ENCODE data around the gene DNAI1. TPM values are rescaled to one million over a fixed set of nuclear protein-coding genes. Genes with fewer than 3 reads are reported as not detected.

DNAI1 gene
- 0.52 and 1.3 TPM in 2 replicates for total RNA-seq (ENCODE audit: low replicate concordance)

DNA sequence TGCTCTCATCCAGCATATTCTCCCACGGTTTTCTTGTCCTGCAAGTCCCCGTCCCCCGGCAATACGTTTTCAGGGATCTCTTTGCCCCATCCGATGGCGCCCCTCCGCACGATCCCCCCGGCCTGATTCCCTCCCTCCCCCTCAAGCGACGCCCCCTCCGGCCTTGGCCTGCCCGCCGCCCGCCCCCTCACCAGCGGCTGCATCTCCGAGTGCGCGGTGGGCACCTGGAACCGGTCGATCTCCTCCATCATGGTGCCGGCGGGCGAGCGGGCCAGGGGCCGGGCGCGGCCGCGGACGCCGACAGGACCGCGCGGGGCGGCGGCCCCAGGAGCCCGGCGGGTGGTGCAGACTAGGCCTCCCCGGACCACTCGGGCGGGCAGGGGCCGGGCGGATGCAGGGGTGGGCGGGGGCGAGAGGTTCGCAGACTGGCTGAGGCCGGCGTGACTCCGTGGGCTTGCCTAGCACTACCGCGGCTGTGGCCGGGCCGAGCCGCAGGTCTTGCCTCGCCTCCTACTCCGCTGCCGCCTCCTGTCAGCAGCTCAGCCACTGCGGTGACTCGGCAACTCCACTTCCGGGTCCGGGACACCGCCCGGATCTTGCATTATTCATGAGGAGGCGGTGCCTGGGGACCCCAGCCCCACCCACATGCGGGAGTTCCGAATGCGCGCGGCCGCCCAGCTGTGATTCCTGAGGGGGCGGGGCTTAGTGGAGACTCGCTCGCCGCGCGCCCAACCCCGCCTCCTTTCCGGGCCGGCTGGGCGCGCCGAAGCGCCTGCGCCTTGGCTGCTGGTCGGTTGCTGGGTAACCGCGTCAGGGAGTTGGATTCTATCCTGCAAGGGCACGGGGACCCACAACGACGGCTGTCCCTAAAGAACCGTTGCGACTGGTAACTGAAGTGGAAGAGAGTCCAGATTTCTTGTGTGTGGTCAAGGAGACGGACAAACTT lies at the start of gene DNAI1, which contains the start of gene FAM219A:
Gene DNAI1, plus strand, starts transcription at position 793 of the 946 bp plus-strand sequence. CDS start 201 bp downstream, outside the sequence.
Gene FAM219A, minus strand, starts transcription at position 558 of the 946 bp plus-strand sequence. Its CDS starts 307 bp downstream, at position 251.
- no peaks in the 10 kb centered on the region for H3K79me2 ChIP-seq (ENCODE audit: low read depth)
- H3F3A ChIP-seq (ENCODE audit: low read depth), result peaks cover 21% of the 10 kb centered on the region
- Mint-ChIP-seq H3K36me3 (no peaks in the 10 kb centered on the region), H3K9me3 (no peaks in the 10 kb centered on the region), H3K27me3 (ENCODE audit: insufficient read depth, low read depth) (no peaks in the 10 kb centered on the region), H3K4me1 (peaks cover 56% of the 10 kb centered on the region), H3K27ac (peak within 1 kb of the TSS; percentile 73), H3K4me3 (peak within 1 kb of the TSS; percentile 96)
- no peaks in the 10 kb centered on the region for H3K9me3 ChIP-seq (ENCODE audit: low read depth)
- no peaks in the 10 kb centered on the region for H3K36me3 ChIP-seq
- peak within 1 kb of the TSS; percentile 17 for H3K9ac ChIP-seq
- peaks cover 10% of the 10 kb centered on the region for H4K20me1 ChIP-seq (ENCODE audit: low read depth)
- peak within 1 kb of the TSS; percentile 73 for H2AFZ ChIP-seq (replicated peaks)
- peaks cover 35% of the 10 kb centered on the region for H3K27me3 ChIP-seq
- no peak within 1 kb of the TSS for H3K27ac ChIP-seq
- peak within 1 kb of the TSS; percentile 92 for H3K4me2 ChIP-seq
- peak within 1 kb of the TSS; percentile 59 for H3K4me3 ChIP-seq
- H3K4me1 ChIP-seq, result peaks cover 16% of the 10 kb centered on the region
- peak; percentile 100 for DNase-seq (ENCODE audit: low spot score)
- TF ChIP-seq EZH2 (IDR thresholded peaks at IDR 0.05) (no peak), EZH2phosphoT487 (IDR thresholded peaks at IDR 0.05) (no peak), CTCF (IDR thresholded peaks at IDR 0.05) (no peak)

DNA sequence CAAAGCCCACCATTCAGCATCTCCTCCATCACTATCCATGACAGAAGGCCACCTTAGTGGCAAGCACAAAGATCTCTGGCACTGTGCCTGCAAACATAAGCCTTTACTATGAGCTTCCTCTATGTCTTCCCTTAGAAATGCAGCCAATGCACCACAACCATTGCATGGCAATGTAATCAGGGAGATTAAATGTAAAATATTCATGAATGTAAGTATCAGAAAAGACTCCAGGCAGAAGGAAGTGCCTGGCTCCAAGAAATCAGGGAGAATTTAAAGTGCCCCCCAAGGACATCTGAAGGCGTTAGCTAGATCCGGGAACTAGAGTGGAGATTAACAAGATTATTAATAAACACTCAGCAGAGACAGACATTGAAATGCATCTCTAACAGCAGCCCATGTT lies 49.5 kb upstream of the DNAI1 start:
- Histone ChIP-seq H3K27me3 (no peaks in the 10 kb centered on the region), H3K9ac (no peak overlapping the region), H3K4me1 (no peaks in the 10 kb centered on the region), H2AFZ (replicated peaks) (no peak overlapping the region), H3F3A (ENCODE audit: low read depth) (no peaks in the 10 kb centered on the region), H3K36me3 (no peaks in the 10 kb centered on the region), H3K79me2 (ENCODE audit: low read depth) (no peaks in the 10 kb centered on the region), H3K27ac (no peak overlapping the region), H3K9me3 (ENCODE audit: low read depth) (no peaks in the 10 kb centered on the region), H3K4me3 (no peak overlapping the region), H4K20me1 (ENCODE audit: low read depth) (peaks cover 17% of the 10 kb centered on the region), H3K4me2 (no peak overlapping the region)
- Mint-ChIP-seq H3K36me3 (no peaks in the 10 kb centered on the region), H3K27me3 (ENCODE audit: insufficient read depth, low read depth) (peaks cover under 1% of the 10 kb centered on the region), H3K4me3 (no peak overlapping the region), H3K4me1 (no peaks in the 10 kb centered on the region), H3K27ac (no peak overlapping the region), H3K9me3 (no peaks in the 10 kb centered on the region)
- no peak for DNase-seq (ENCODE audit: low spot score)
- TF ChIP-seq EZH2phosphoT487 (IDR thresholded peaks at IDR 0.05) (no peak), CTCF (IDR thresholded peaks at IDR 0.05) (no peak), EZH2 (IDR thresholded peaks at IDR 0.05) (no peak)

DNA sequence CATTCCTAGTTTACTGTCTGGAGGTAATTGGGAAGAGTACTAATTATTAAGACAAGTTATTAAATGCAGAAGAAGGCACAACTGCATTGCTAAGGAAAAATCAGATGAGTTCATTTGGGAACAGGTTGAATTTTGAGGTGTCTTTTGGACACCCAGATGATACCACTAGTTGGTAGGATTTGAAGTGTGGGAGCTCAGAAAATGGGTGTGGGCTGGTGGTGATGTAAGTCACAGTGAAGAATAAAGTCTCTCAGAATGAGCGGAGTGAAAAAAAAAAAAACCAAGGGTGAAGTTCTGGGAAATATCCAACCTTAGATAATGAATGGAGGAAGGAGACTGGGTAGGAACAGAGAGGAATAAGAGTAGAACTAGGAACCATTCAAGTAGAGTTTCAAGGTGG lies 46.3 kb upstream of the DNAI1 start:
- Histone ChIP-seq H3K4me3 (no peak overlapping the region), H3K4me2 (no peak overlapping the region), H3K9ac (no peak overlapping the region), H3K4me1 (no peaks in the 10 kb centered on the region), H4K20me1 (ENCODE audit: low read depth) (peaks cover 17% of the 10 kb centered on the region), H3K27ac (no peak overlapping the region), H3F3A (ENCODE audit: low read depth) (no peaks in the 10 kb centered on the region), H3K36me3 (no peaks in the 10 kb centered on the region), H3K79me2 (ENCODE audit: low read depth) (no peaks in the 10 kb centered on the region), H2AFZ (replicated peaks) (no peak overlapping the region), H3K9me3 (ENCODE audit: low read depth) (no peaks in the 10 kb centered on the region), H3K27me3 (no peaks in the 10 kb centered on the region)
- H3K4me1 Mint-ChIP-seq, result no peaks in the 10 kb centered on the region
- H3K9me3 Mint-ChIP-seq, result no peaks in the 10 kb centered on the region
- H3K27me3 Mint-ChIP-seq (ENCODE audit: insufficient read depth, low read depth), result peaks cover 2% of the 10 kb centered on the region
- H3K36me3 Mint-ChIP-seq, result no peaks in the 10 kb centered on the region
- DNase-seq (ENCODE audit: low spot score), result no peak
- no peak for TF ChIP-seq EZH2 (IDR thresholded peaks at IDR 0.05)
- TF ChIP-seq EZH2phosphoT487 (IDR thresholded peaks at IDR 0.05), result no peak
- TF ChIP-seq CTCF (IDR thresholded peaks at IDR 0.05), result no peak
- no peak overlapping the region for H3K27ac Mint-ChIP-seq
- no peak overlapping the region for H3K4me3 Mint-ChIP-seq
